ENCODE measurements around the gene TEAD3. TPM values are rescaled to one million over a fixed set of nuclear protein-coding genes. Genes with fewer than 3 reads are reported as not detected.

The TEAD3 gene
- total RNA-seq, 2 experiments from 2014 or later, result not detected

- BruUV-seq (replicated peaks), result no TSS peak
- DNase-seq (ENCODE audit: low spot score), result no peak
These were observed 1.4 kb downstream of the TEAD3 start for GRCh38 chr6:35495258-35496035.

DNA sequence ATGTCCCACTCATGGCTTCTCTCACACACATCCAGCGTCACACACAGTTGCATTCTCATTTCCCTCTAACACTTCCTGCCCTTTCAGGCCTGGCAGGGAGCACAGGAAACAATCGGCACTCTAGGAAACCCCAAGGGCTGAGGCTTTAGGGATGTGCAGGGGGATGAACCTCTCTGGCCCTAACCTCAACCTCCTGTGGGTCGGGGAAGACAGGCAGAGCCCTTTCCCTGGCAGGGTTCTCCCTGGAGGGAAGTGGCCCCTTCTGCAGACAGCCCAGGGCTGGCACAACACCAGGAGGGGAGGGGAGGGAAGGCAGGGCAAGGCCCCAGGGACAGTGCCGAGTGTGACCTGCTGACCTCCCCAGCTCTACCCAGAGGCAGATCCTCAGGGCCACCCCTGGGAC is 2.7 kb downstream of the TEAD3 start:
- intact Hi-C loops (cut with micrococcal nuclease; ENCODE audit: unreplicated experiment), result no loop called here
- Histone ChIP-seq H3K27ac (ENCODE audit: low read depth, low read length, poor library complexity, severe bottlenecking) (no peak overlapping the region), H3K4me3 (ENCODE audit: low read depth, low read length, poor library complexity, severe bottlenecking) (no peak overlapping the region), H3K4me1 (ENCODE audit: insufficient read depth, low read length, poor library complexity, severe bottlenecking) (peaks cover 14% of the 10 kb centered on the region), H3K36me3 (ENCODE audit: insufficient read depth, low read length) (no peaks in the 10 kb centered on the region), H4K20me1 (ENCODE audit: insufficient read depth, low read length) (no peaks in the 10 kb centered on the region), H3K79me2 (ENCODE audit: insufficient read depth, low read depth, low read length) (no peaks in the 10 kb centered on the region), H3K9me2 (ENCODE audit: insufficient read depth, low read length) (no peaks in the 10 kb centered on the region), H3K9me3 (ENCODE audit: low read length) (no peaks in the 10 kb centered on the region), H3K4me2 (ENCODE audit: low read length) (no peak overlapping the region), H2AFZ (ENCODE audit: low read length) (no peak overlapping the region)
- ChIA-PET POLR2A (no interaction called here), CTCF (ENCODE audit: unreplicated experiment) (no interaction called here)
- no TSS peak for BruUV-seq (replicated peaks)
- DNase-seq (ENCODE audit: low spot score), result no peak
- TF ChIP-seq, protein P1, sequence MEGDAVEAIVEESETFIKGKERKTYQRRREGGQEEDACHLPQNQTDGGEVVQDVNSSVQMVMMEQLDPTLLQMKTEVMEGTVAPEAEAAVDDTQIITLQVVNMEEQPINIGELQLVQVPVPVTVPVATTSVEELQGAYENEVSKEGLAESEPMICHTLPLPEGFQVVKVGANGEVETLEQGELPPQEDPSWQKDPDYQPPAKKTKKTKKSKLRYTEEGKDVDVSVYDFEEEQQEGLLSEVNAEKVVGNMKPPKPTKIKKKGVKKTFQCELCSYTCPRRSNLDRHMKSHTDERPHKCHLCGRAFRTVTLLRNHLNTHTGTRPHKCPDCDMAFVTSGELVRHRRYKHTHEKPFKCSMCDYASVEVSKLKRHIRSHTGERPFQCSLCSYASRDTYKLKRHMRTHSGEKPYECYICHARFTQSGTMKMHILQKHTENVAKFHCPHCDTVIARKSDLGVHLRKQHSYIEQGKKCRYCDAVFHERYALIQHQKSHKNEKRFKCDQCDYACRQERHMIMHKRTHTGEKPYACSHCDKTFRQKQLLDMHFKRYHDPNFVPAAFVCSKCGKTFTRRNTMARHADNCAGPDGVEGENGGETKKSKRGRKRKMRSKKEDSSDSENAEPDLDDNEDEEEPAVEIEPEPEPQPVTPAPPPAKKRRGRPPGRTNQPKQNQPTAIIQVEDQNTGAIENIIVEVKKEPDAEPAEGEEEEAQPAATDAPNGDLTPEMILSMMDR (conservative IDR thresholded peaks at IDR 0.05; ENCODE audit: low read length), result no peak
- no peak for TF ChIP-seq EZH2phosphoT487 (IDR thresholded peaks at IDR 0.05; ENCODE audit: borderline replicate concordance, low read depth, low read length)

More at GRCh38 chr6:35495258-35496035, 1.4 kb downstream of the TEAD3 start:
- no peak for TF ChIP-seq EZH2phosphoT487 (IDR thresholded peaks at IDR 0.05; ENCODE audit: borderline replicate concordance, low read depth, low read length)
- TF ChIP-seq, protein P1 (conservative IDR thresholded peaks at IDR 0.05; ENCODE audit: low read length), result no peak
- ChIA-PET CTCF (ENCODE audit: unreplicated experiment) (no interaction called here), POLR2A (no interaction called here)
- H3K9me2 ChIP-seq (ENCODE audit: insufficient read depth, low read length), result no peaks in the 10 kb centered on the region
- no peaks in the 10 kb centered on the region for H3K79me2 ChIP-seq (ENCODE audit: insufficient read depth, low read depth, low read length)
- no peak overlapping the region for H3K4me3 ChIP-seq (ENCODE audit: low read depth, low read length, poor library complexity, severe bottlenecking)
- no peak overlapping the region for H2AFZ ChIP-seq (ENCODE audit: low read length)
- H3K9me3 ChIP-seq (ENCODE audit: low read length), result no peaks in the 10 kb centered on the region
- H3K36me3 ChIP-seq (ENCODE audit: insufficient read depth, low read length), result no peaks in the 10 kb centered on the region
- H3K4me1 ChIP-seq (ENCODE audit: insufficient read depth, low read length, poor library complexity, severe bottlenecking), result peaks cover 14% of the 10 kb centered on the region
- no peak overlapping the region for H3K4me2 ChIP-seq (ENCODE audit: low read length)
- H4K20me1 ChIP-seq (ENCODE audit: insufficient read depth, low read length), result no peaks in the 10 kb centered on the region
- H3K27ac ChIP-seq (ENCODE audit: low read depth, low read length, poor library complexity, severe bottlenecking), result no peak overlapping the region
- intact Hi-C loops (cut with micrococcal nuclease; ENCODE audit: unreplicated experiment), result no loop called here

- DNase-seq (ENCODE audit: low spot score), result no peak
- Histone ChIP-seq H3K4me2 (ENCODE audit: low read length) (no peak overlapping the region), H2AFZ (ENCODE audit: low read length) (no peak overlapping the region), H3K9me2 (ENCODE audit: insufficient read depth, low read length) (no peaks in the 10 kb centered on the region), H3K4me3 (ENCODE audit: low read depth, low read length, poor library complexity, severe bottlenecking) (no peak overlapping the region), H3K4me1 (ENCODE audit: insufficient read depth, low read length, poor library complexity, severe bottlenecking) (peaks cover 14% of the 10 kb centered on the region), H4K20me1 (ENCODE audit: insufficient read depth, low read length) (no peaks in the 10 kb centered on the region), H3K36me3 (ENCODE audit: insufficient read depth, low read length) (no peaks in the 10 kb centered on the region), H3K9me3 (ENCODE audit: low read length) (no peaks in the 10 kb centered on the region), H3K79me2 (ENCODE audit: insufficient read depth, low read depth, low read length) (no peaks in the 10 kb centered on the region), H3K27ac (ENCODE audit: low read depth, low read length, poor library complexity, severe bottlenecking) (no peak overlapping the region)
- intact Hi-C loops (cut with micrococcal nuclease; ENCODE audit: unreplicated experiment), result no loop called here
- BruUV-seq (replicated peaks), result no TSS peak
- CTCF ChIA-PET (ENCODE audit: unreplicated experiment), result no interaction called here
- no peak for TF ChIP-seq EZH2phosphoT487 (IDR thresholded peaks at IDR 0.05; ENCODE audit: borderline replicate concordance, low read depth, low read length)
- TF ChIP-seq, protein P1 (conservative IDR thresholded peaks at IDR 0.05; ENCODE audit: low read length), result no peak
- POLR2A ChIA-PET, result no interaction called here
These were observed 3.4 kb downstream of the TEAD3 start for GRCh38 chr6:35493307-35493983.
